Activated CD4-positive, alpha-beta T cell treated with anti-CD3 and anti-CD28 coated beads for 1 hour (primary cell): ENCODE measurements around the gene SLC16A1.

Source experiments
- DNase-seq: peaks from one replicate; pipeline ENCODE4 v3.0.0-alpha.2; 2020

Gene SLC16A1

GRCh38 chr1:112878321-112878720, 77.7 kb downstream of the SLC16A1 start:
- DNase-seq, result no peak

GRCh38 chr1:112877750-112878149, 78.2 kb downstream of the SLC16A1 start:
- no peak for DNase-seq

GRCh38 chr1:112876315-112876714, 79.7 kb downstream of the SLC16A1 start:
- no peak for DNase-seq

GRCh38 chr1:112872551-112872962, 83.4 kb downstream of the SLC16A1 start:
- no peak for DNase-seq

GRCh38 chr1:112870887-112871646, 84.9 kb downstream of the SLC16A1 start:
- DNase-seq, result no peak

GRCh38 chr1:112869895-112870294, 86.1 kb downstream of the SLC16A1 start:
- DNase-seq, result no peak

GRCh38 chr1:112868191-112868590, 87.8 kb downstream of the SLC16A1 start:
- no peak for DNase-seq

- no peak for DNase-seq
These were observed 89.0 kb downstream of the SLC16A1 start for GRCh38 chr1:112866981-112867380.

GRCh38 chr1:112866151-112866550, 89.8 kb downstream of the SLC16A1 start:
- no peak for DNase-seq

- no peak for DNase-seq
These were observed 93.1 kb downstream of the SLC16A1 start for GRCh38 chr1:112862753-112863426.
